Endodermal cell (in vitro differentiated cells): Measurements from ENCODE around the gene PRKCI. TPM values are rescaled to one million over a fixed set of nuclear protein-coding genes. Genes with fewer than 3 reads are reported as not detected.

ENCODE experiments used
- DNase-seq: peaks from one replicate; pipeline ENCODE4 v3.0.0-alpha.2; 2017
- H3K27ac ChIP-seq: 2 replicates; pipeline ENCODE4 v1.5.1; 2013; ENCODE audit warnings: mild to moderate bottlenecking, low read depth, low read length, moderate library complexity
- H3K27me3 ChIP-seq: 2 replicates; pipeline ENCODE4 v1.6.1; 2013; ENCODE audit warnings: mild to moderate bottlenecking, low read length, moderate library complexity; ENCODE audit not compliant: insufficient read depth, control insufficient read depth, poor library complexity, severe bottlenecking
- H3K36me3 ChIP-seq: 2 replicates; pipeline ENCODE4 v1.7.0; 2013; ENCODE audit warnings: mild to moderate bottlenecking, low read length, moderate library complexity; ENCODE audit not compliant: control insufficient read depth, insufficient read depth
- H3K4me1 ChIP-seq: one replicate; pipeline ENCODE4 v1.7.0; 2013; ENCODE audit warnings: low read length; ENCODE audit not compliant: control insufficient read depth, insufficient read depth
- H3K4me3 ChIP-seq: 2 replicates; pipeline ENCODE4 v1.5.1; 2013; ENCODE audit warnings: mild to moderate bottlenecking, low read length, moderate library complexity
- H3K9ac ChIP-seq: 2 replicates; pipeline ENCODE4 v1.6.1; 2013; ENCODE audit warnings: mild to moderate bottlenecking, low read length, moderate library complexity; ENCODE audit not compliant: poor library complexity, severe bottlenecking; ENCODE audit errors: extremely low read depth
- H3K9me3 ChIP-seq: 2 replicates; pipeline ENCODE4 v1.6.1; 2013; ENCODE audit warnings: mild to moderate bottlenecking, low read length, moderate library complexity; ENCODE audit not compliant: control insufficient read depth
- H3K27ac Mint-ChIP-seq: 2 replicates; pipeline ENCODE4 v1.8.0; 2020; ENCODE audit warnings: mixed read lengths
- H3K27me3 Mint-ChIP-seq: 2 replicates; pipeline ENCODE4 v1.8.0; 2021; ENCODE audit warnings: mild to moderate bottlenecking, mixed read lengths; ENCODE audit not compliant: insufficient read depth
- H3K36me3 Mint-ChIP-seq: 2 replicates; pipeline ENCODE4 v1.8.0; 2020; ENCODE audit warnings: low read depth, mixed read lengths
- H3K4me1 Mint-ChIP-seq: 2 replicates; pipeline ENCODE4 v1.8.0; 2020; ENCODE audit warnings: mixed read lengths
- H3K4me3 Mint-ChIP-seq: 2 replicates; pipeline ENCODE4 v1.8.0; 2020; ENCODE audit warnings: mild to moderate bottlenecking, moderate library complexity, mixed read lengths
- H3K9me3 Mint-ChIP-seq: 2 replicates; pipeline ENCODE4 v1.8.0; 2020; ENCODE audit warnings: mild to moderate bottlenecking, mixed read lengths
- CTCF ChIP-seq: fragments of 200-600 bp; sonication (generic); conservative IDR thresholded peaks from 2 replicates; pipeline ENCODE4 v1.5.0; 2021; ENCODE audit warnings: antibody characterized with exemption, mild to moderate bottlenecking
- WGBS, 2 experiments: methylation state at CpG; one replicate each; pipeline versions ENCODE4 v1.1.5 to v1.1.7; 2013; ENCODE audit warnings: missing lambda C conversion rate in 2 of 2, mixed read lengths in 1 of 2; ENCODE audit not compliant: insufficient coverage in 1 of 2, insufficient read length in 1 of 2; 5-methylcytosine and 5-hydroxymethylcytosine counted together
- total RNA-seq, 2 donors: library from RNA; stranded (reverse); fragmentation: NEBNext Ultra II Directional in 1 of 2; extraction: Animal tissue kit (Norgen Biotek cat#: 25700) in 1 of 2; gene quantifications; 2 replicates in 1 of 2; 3 replicates in 1 of 2; pipeline ENCODE4 v1.2.1, GENCODE V29; 2021

PRKCI gene
- total RNA-seq, 2 donors from 2014 or later, result 81.9 to 103 TPM

- H3K36me3 ChIP-seq, result no peaks in the 10 kb centered on the region
- no peak overlapping the region for H3K4me3 Mint-ChIP-seq
- no peak overlapping the region for H3K9ac ChIP-seq
- no peaks in the 10 kb centered on the region for H3K27me3 Mint-ChIP-seq
- no peak overlapping the region for H3K4me3 ChIP-seq
- H3K4me1 ChIP-seq, result no peaks in the 10 kb centered on the region
- H3K27ac Mint-ChIP-seq, result no peak overlapping the region
- TF ChIP-seq CTCF, result no peak
- no peaks in the 10 kb centered on the region for H3K9me3 ChIP-seq
- H3K27ac ChIP-seq, result no peak overlapping the region
- no peak for DNase-seq
- H3K9me3 Mint-ChIP-seq, result no peaks in the 10 kb centered on the region
- no peaks in the 10 kb centered on the region for H3K27me3 ChIP-seq
- H3K36me3 Mint-ChIP-seq, result no peaks in the 10 kb centered on the region
- 98 to 100% methylated on average over 1 to 3 of the region's 3 CpGs for WGBS, 2 experiments
- peaks cover 2% of the 10 kb centered on the region for H3K4me1 Mint-ChIP-seq
Observed at GRCh38 chr3:170196833-170197232, 25.4 kb upstream of the PRKCI start.

GRCh38 chr3:170200987-170201386, 21.2 kb upstream of the PRKCI start:
- Histone ChIP-seq H3K4me3 (no peak overlapping the region), H3K9ac (no peak overlapping the region), H3K27me3 (no peaks in the 10 kb centered on the region), H3K4me1 (peaks cover 4% of the 10 kb centered on the region), H3K27ac (no peak overlapping the region), H3K36me3 (no peaks in the 10 kb centered on the region), H3K9me3 (no peaks in the 10 kb centered on the region)
- H3K4me1 Mint-ChIP-seq, result peaks cover 5% of the 10 kb centered on the region
- no peaks in the 10 kb centered on the region for H3K36me3 Mint-ChIP-seq
- H3K27ac Mint-ChIP-seq, result no peak overlapping the region
- DNase-seq, result no peak
- no peaks in the 10 kb centered on the region for H3K27me3 Mint-ChIP-seq
- no peak overlapping the region for H3K4me3 Mint-ChIP-seq
- TF ChIP-seq CTCF, result no peak
- H3K9me3 Mint-ChIP-seq, result no peaks in the 10 kb centered on the region

GRCh38 chr3:170201527-170201926, 20.7 kb upstream of the PRKCI start:
- Mint-ChIP-seq H3K27ac (no peak overlapping the region), H3K9me3 (no peaks in the 10 kb centered on the region), H3K4me3 (no peak overlapping the region), H3K36me3 (no peaks in the 10 kb centered on the region), H3K27me3 (no peaks in the 10 kb centered on the region), H3K4me1 (peaks cover 5% of the 10 kb centered on the region)
- Histone ChIP-seq H3K9me3 (no peaks in the 10 kb centered on the region), H3K27me3 (no peaks in the 10 kb centered on the region), H3K4me3 (no peak overlapping the region), H3K36me3 (no peaks in the 10 kb centered on the region), H3K4me1 (peaks cover 4% of the 10 kb centered on the region), H3K9ac (no peak overlapping the region), H3K27ac (no peak overlapping the region)
- DNase-seq, result no peak
- 95 to 100% methylated on average over 1 to 5 of the region's 5 CpGs for WGBS, 2 experiments
- no peak for TF ChIP-seq CTCF
